HG02840 (cell line): ENCODE results near the gene RPRD2.
"Not testable (repeated sequence)": the region's sequence is repeated elsewhere in the genome, so short reads cannot be mapped to it uniquely, and the experiment has no call there.

Experiments used
- ATAC-seq: cut with Tn5 transposase; IDR thresholded peaks from one replicate; pipeline ENCODE4 v1.9.1; 2021; ENCODE audit warnings: mild to moderate bottlenecking, moderate library complexity, moderate number of reproducible peaks; ENCODE audit not compliant: unreplicated experiment, low FRiP score

RPRD2 gene

GRCh38 chr1:150363426-150364230 lies at the start of gene RPRD2:
Gene RPRD2, plus strand, starts transcription at chr1:150364147. Its CDS starts 568 bp downstream, at chr1:150364715.
- ATAC-seq = peak; percentile 82

DNA sequence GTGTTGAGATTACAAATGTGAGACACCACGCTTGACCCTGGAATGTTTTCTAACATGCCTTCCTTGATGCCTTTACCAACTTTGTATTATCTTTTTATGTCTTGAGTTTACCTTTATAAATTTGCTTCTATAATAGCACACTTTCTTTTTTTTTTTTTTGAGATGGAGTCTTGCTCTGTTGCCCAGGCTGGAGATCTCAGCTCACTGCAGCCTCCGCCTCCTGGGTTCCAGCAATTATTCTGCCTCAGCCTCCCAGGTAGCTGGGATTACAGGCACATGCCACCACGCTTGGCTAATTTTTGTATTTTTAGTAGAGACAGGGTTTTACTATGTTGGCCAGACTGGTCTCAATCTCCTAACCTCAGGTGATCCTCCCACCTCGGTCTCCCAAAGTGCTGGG lies 49.3 kb upstream of the RPRD2 start:
- not testable (repeated sequence) for ATAC-seq

DNA sequence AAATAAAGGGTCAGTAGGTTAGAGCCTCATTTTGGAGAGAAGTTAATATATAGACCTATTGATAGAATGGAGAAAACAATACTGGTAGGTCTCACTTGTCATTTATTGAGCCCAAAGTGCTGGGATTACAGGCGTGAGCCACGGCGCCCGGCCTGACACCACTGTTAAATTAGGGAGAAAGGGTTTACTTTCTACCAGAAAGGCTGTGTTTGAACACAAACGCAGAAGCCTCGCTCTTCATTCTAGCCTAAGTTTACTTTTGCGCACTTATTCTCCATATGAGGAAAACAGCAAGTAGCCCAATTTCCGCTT lies 43.3 kb upstream of the RPRD2 start:
- ATAC-seq = no peak

DNA sequence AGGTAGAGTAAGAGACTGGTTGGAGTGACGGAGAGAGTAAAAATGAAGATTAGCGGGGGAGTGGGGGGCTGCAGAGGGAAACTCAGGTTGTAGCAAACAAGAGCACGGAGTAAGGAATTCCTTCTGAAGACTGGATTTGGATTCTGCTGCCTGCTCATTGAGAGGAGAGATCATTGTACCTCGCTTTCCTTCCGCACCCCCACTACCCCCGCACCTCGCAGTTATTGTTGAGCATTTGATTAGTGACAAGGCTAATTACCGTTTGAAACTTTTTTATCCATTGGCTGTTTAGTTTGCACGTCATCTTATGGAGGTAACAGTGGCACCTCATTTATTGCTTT lies 42.2 kb upstream of the RPRD2 start:
- no peak for ATAC-seq

DNA sequence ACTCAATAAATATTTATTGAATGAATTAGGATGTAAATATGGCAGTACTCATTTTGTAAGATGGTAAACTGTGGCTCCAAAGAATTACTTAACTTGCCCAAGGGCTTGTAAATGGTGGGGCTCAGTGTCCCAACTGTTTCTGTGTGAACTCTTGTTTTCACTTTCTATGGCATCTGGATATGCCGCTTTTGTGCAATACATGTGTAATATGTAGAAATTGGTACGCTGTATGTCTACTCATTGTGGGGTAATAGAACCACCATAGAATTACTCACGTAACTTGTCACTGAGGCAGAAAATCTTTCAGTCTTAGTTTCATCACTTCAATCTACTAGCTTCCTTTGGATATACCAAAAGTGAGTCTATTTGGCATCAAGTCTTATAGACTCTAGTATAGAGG lies 41.6 kb upstream of the RPRD2 start:
- no peak for ATAC-seq

DNA sequence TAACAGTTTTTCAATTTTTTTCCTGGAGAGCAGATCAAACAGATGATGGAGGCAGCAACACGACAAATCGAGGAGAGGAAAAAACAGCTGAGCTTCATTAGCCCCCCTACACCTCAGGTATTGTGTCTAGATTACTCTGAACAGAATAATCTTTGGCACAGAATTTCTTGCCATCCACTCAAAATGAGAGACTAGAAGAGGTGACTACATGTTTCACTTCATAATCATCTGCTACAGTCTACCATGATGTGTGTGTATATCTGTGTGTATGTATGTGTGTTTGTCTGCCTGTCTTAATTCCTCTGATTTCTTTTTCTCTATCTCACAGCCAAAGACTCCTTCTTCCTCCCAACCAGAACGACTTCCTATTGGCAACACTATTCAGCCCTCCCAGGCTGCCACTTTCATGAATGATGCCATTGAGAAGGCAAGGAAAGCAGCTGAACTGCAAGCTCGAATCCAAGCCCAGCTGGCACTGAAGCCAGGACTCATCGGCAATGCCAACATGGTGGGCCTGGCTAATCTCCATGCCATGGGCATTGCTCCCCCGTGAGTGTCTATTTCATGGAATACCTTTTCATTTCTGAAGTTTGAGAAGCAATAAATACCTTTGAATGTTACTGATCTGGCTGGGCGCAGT lies 31.2 kb upstream of the RPRD2 start:
- ATAC-seq = no peak

GRCh38 chr1:150346316-150346715 lies 17.6 kb upstream of the RPRD2 start:
- no peak for ATAC-seq

DNA sequence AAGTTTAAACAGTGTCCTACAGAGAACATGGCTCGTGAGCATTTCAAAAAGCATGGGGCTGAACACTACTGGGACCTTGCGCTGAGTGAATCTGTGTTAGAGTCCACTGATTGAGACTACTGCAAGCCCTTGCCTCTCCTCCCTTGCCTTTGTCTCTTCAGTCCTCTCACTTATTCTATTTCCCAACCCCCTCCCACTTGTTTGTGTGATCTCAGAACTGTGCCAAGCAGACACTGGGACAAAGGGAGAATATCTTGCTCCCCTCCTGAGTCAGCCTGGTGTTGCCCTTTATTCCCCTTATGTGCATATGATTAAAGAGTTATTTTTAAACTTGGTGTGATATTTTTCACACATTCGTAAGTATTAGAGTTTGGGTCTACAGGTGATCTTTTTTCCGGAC lies 11.1 kb upstream of the RPRD2 start:
- ATAC-seq = no peak

GRCh38 chr1:150362721-150363425 lies 1.1 kb upstream of the RPRD2 start:
- ATAC-seq = no peak

GRCh38 chr1:150364231-150365003 lies 470 bp downstream of the RPRD2 start:
- ATAC-seq = peak; percentile 17

DNA sequence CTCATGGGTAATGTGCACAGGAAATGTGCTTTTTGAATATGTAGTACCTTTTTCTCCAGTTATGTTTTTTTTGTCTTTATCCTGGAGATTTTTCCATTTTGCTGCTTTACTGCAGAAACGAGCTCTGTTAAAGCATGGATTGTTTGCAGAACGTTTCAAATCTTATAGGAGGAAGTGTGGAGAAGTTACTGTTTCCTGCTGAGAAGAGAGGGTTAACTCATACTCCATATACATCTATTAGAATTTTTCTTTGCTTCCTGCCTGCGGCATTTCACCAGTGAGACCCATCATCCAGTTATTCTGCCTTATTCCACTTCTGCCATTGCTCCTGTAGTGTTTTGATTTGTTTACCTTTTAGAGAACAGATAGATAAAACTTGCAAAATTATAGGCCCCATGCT lies 2.0 kb downstream of the RPRD2 start:
- ATAC-seq = no peak

DNA sequence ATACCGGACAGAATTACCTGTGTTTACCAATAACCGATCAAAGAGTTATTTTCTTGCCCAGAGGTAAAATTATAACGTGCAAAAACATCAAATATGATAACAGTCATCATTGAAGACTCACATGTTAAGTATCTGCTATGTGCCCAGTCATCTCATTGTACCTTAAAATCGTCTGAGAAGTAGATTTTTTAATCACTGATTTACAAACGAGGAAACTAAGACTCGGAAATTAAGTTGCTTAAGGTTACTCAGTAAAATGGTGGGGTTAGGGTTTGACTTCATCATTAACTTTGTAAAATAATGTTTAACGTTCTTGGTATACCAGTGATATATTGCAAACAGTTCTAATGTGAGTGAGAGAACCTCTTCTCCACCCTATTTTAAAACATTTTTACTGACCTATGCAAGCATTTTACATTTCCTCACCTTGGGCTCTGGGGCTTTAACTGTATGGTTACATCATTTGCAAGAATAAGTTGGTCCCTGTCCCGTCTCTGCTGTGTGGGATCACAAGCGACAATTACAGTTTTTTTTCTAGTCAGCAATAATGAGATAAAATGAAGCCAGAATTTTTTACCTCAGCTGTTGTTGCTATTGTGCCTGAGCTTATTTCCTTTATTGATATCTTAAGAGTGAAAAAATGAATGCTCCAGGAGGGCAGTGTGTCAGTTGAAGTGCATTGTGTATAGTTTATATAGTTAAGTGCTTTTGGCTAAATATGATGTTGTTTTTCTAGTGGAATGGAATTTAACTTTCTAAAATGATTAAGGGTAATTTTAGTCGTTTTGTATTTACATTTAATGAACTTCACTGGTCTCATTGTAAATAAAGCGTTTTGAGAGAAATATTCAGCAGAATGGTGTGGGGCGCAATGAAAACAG lies 2.7 kb downstream of the RPRD2 start:
- no peak for ATAC-seq

- ATAC-seq = no peak
Measured at GRCh38 chr1:150371110-150371509, 7.2 kb downstream of the RPRD2 start.

DNA sequence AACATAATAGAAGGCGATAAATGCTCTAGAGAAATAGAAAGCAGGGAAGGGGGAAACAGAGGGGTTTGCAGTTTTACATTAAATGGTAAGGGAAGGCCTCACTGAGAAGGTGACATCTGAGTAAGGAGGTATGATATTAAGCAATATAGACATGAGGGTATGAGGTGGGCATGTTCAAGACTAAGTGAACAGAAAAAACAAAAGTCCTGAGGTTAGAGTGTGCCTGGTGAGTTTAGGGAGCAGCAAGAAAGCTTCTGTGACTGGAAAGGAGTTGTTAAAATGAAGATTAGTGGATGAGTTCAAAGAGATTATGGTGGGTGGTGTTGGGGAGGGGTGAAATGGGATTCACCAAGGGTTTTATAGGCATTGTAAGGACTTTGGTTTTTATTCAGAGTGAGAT lies 8.6 kb downstream of the RPRD2 start:
- no peak for ATAC-seq

DNA sequence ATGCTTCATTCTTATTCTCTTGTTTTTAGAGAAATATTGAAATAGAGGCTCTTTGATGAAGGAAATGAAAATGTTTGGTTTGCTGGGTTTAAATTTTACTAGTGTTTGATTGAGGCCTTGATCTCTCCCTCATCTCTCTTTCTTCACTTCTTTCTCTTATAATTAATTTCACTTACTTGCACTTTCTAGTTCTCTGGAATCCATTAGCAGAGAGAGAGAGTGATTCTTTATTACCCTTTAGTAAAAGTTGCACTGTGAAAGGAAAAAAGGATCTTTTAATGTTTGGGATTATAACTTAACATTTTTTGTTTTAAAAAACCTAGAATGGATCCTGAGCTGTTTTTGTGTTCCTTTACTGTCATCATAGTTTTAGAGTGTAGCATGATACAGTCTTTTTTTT lies 12.2 kb downstream of the RPRD2 start:
- no peak for ATAC-seq

DNA sequence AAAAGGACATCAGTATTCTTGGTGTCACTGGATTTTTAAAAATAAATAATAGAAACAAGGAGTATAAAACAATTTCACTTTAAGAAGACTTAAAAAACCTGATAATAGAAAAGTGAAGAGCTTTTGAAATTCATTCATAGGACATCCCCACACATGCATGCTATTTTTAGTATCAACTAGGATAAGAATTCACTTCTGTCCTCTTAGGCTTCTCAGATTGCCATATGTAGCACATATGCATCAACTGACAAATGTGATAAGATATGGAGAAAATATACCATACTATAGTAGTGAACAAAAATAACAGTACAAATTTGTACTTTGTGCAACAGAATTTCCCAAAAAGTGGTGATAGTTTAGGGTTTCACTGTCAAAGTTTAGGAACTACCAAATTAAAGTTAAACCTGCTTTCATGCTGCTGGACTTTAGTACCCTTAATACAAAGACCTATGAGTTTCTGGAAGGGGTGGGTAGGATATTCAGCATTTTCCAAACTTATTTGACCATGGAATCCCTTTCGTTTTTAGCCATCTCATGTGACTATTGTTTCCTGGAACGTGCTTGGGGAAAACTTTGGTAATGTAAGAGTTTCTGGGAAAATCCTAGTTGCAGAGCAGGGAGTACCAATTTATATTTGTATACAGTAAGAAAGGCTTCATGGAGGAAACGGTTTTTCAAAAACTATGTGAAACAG lies 19.8 kb downstream of the RPRD2 start:
- no peak for ATAC-seq

GRCh38 chr1:150385537-150386445 lies 21.8 kb downstream of the RPRD2 start:
- no peak for ATAC-seq

- no peak for ATAC-seq
Measured at GRCh38 chr1:150386592-150386991, 22.6 kb downstream of the RPRD2 start.
